Spleen (tissue), 11 donors: Measurements from ENCODE around the gene SCFD2. TPM values are rescaled to one million over a fixed set of nuclear protein-coding genes. Genes with fewer than 3 reads are reported as not detected.

Source experiments
- DNase-seq: peaks from one replicate; pipeline ENCODE4 v3.0.0-alpha.2; 2020
- H3K27ac ChIP-seq, 8 donors: fragments of 200-600 bp; sonication (generic) in 7 of 8; 1 replicate in 4 of 8; 2 replicates in 4 of 8; pipeline versions ENCODE4 v1.5.0 to v1.8.0; 2016 to 2021; ENCODE audit warnings: inconsistent platforms in 4 of 8, mild to moderate bottlenecking in 4 of 8, moderate library complexity in 1 of 8
- H3K27me3 ChIP-seq, 7 donors: fragments of 200-600 bp; sonication (generic) in 6 of 7; replicated peaks in 1 of 7; 1 replicate in 4 of 7; 2 replicates in 3 of 7; pipeline versions ENCODE4 v1.5.0 to v1.8.0; 2016 to 2021; ENCODE audit warnings: inconsistent platforms in 3 of 7, mild to moderate bottlenecking in 1 of 7
- H3K36me3 ChIP-seq, 6 donors: fragments of 200-600 bp; sonication (generic) in 5 of 6; 1 replicate in 4 of 6; 2 replicates in 2 of 6; pipeline versions ENCODE4 v1.5.0 to v1.8.0; 2016 to 2021; ENCODE audit warnings: inconsistent platforms in 2 of 6
- H3K4me1 ChIP-seq, 6 donors: fragments of 200-600 bp; sonication (generic) in 5 of 6; 1 replicate in 3 of 6; 2 replicates in 3 of 6; pipeline versions ENCODE4 v1.5.0 to v1.8.0; 2016 to 2021; ENCODE audit warnings: inconsistent platforms in 3 of 6
- H3K4me3 ChIP-seq, 8 donors: fragments of 200-600 bp; sonication (generic) in 7 of 8; 1 replicate in 4 of 8; 2 replicates in 4 of 8; pipeline versions ENCODE4 v1.5.0 to v1.8.0; 2016 to 2021; ENCODE audit warnings: inconsistent platforms in 4 of 8, mild to moderate bottlenecking in 4 of 8, moderate library complexity in 2 of 8
- H3K9me3 ChIP-seq, 8 donors: fragments of 200-600 bp; sonication (generic) in 7 of 8; 1 replicate in 4 of 8; 2 replicates in 4 of 8; pipeline versions ENCODE4 v1.5.0 to v1.8.0; 2016 to 2021; ENCODE audit warnings: inconsistent platforms in 4 of 8
- POLR2A ChIP-seq, 3 donors: fragments of 450-650 bp; IDR thresholded peaks; one replicate each; pipeline ENCODE4 v1.5.1; 2017; ENCODE audit warnings: antibody characterized with exemption in 3 of 3, mild to moderate bottlenecking in 1 of 3
- POLR2AphosphoS5 ChIP-seq, 3 donors: sonication (generic); formaldehyde crosslinking; IDR thresholded peaks; one replicate each; pipeline ENCODE4 v1.5.1; 2017; ENCODE audit warnings: antibody characterized with exemption in 3 of 3
- WGBS, 5 donors: extraction: QIAGEN DNeasy Blood & Tissue Kit in 3 of 5; methylation state at CpG; one replicate each; pipeline versions ENCODE4 v1.1.5 to v1.1.7; 2013 to 2018; 5-methylcytosine and 5-hydroxymethylcytosine counted together
- intact Hi-C: fragments of 100-400 bp; cut with DNase I; formaldehyde crosslinking; loops from one replicate; pipeline ENCODE4 v1.15.0; 2023; ENCODE audit warnings: low total_unique reads
- polyA plus RNA-seq, 3 donors: library from polyadenylated mRNA; stranded (reverse); fragments of 200-250 nt; gene quantifications; one replicate each; pipeline ENCODE4 v1.2.1, GENCODE V29; 2013
- total RNA-seq, 7 donors: library from RNA; depleted of rRNA in 3 of 7; stranded (reverse); fragments of >200 nt in 3 of 7; fragmentation: NEBNext Ultra II Directional in 4 of 7; extraction: Animal tissue kit (Norgen Biotek cat#: 25700) in 4 of 7; gene quantifications; one replicate each; pipeline versions ENCODE4 v1.1.0 to v1.2.1, GENCODE V29; 2016 to 2021
- TF ChIP-seq, protein P1 (sequence below), 11 experiments: fragments of 200-600 bp in 7 of 11; fragments of 450-650 bp in 4 of 11; sonication (generic) in 4 of 11; IDR thresholded peaks in 8 of 11; conservative IDR thresholded peaks in 3 of 11; 1 replicate in 7 of 11; 2 replicates in 4 of 11; pipeline versions ENCODE4 v1.4.0 to v1.8.0; 2016 to 2021; ENCODE audit warnings: antibody characterized with exemption in 11 of 11, inconsistent platforms in 4 of 11, mild to moderate bottlenecking in 1 of 11
- donor health status: healthy with polysubstance abuse.
- donor health status: DM: no; HTN: no; CAD: no; lungs with moderate emphysema.
- donor health status: DM: no; HTN: no; CAD: no.
- donor health status: Bipolar disorder and iron deficiency.
- donor health status: healthy.
- donor health status: DM: no; HTN: no; CAD: no.
- donor health status: DM: yes; HTN: yes; CAD: no.

The SCFD2 gene
- total and polyA plus RNA-seq, 10 donors, result 3.6 to 42.1 (median 21.1) TPM

DNA sequence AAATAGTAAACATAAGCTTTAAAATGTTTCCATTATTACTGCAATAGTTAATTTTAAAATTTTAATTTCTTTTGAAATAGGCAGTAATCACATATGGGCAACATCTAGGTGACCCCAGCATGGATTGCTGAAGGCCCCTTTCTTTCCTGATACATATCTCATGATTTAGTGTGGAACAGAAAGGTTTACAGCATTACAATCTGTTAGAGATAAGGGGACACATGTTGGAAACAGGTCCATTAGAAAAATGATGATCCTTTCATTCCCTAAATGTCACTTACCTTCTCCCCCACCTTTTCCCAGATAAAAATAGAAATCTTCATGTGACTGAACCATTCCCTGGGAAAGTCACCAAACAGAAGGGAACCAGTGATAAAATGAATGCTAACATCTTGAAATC, 413.3 kb downstream of the SCFD2 start:
- TF ChIP-seq, protein P1, sequence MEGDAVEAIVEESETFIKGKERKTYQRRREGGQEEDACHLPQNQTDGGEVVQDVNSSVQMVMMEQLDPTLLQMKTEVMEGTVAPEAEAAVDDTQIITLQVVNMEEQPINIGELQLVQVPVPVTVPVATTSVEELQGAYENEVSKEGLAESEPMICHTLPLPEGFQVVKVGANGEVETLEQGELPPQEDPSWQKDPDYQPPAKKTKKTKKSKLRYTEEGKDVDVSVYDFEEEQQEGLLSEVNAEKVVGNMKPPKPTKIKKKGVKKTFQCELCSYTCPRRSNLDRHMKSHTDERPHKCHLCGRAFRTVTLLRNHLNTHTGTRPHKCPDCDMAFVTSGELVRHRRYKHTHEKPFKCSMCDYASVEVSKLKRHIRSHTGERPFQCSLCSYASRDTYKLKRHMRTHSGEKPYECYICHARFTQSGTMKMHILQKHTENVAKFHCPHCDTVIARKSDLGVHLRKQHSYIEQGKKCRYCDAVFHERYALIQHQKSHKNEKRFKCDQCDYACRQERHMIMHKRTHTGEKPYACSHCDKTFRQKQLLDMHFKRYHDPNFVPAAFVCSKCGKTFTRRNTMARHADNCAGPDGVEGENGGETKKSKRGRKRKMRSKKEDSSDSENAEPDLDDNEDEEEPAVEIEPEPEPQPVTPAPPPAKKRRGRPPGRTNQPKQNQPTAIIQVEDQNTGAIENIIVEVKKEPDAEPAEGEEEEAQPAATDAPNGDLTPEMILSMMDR (IDR thresholded peaks at IDR 0.05 in 8 of 11, conservative IDR thresholded peaks at IDR 0.05 in 3 of 11), result no peak
- no peak for TF ChIP-seq POLR2A (IDR thresholded peaks at IDR 0.05)
- TF ChIP-seq POLR2AphosphoS5 (IDR thresholded peaks at IDR 0.05), result no peak
- H3K4me1 ChIP-seq, result no peaks in the 10 kb centered on the region
- H3K4me3 ChIP-seq, result no peak overlapping the region
- DNase-seq, result no peak
- intact Hi-C loops, result no loop called here
- H3K36me3 ChIP-seq, result peaks cover 0 to 18% (median 0%) of the 10 kb centered on the region in 6 donors
- H3K27ac ChIP-seq, result no peak overlapping the region
- H3K27me3 ChIP-seq, result no peaks in the 10 kb centered on the region
- H3K9me3 ChIP-seq, result no peaks in the 10 kb centered on the region

DNA sequence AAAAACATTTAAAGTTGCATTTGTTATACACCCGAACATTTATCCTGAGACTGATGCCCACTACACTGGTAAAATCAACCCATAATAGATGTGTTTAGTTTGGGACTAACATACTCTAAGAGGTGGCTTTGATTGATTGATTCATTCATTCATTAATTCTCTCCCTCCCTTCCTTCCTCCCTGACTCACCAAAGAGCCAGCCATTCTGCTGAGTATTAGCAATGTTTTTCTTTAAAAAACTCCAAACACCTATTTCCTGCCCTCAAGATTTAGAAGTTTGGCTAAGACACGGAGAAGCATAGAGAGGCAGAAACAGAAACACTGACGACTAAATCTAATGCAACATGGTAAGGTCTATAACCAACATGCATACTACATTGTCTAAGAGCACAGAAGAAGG, 414.8 kb downstream of the SCFD2 start:
- H3K27me3 ChIP-seq, result no peaks in the 10 kb centered on the region
- H3K36me3 ChIP-seq, result peaks cover 0 to 18% (median 0%) of the 10 kb centered on the region in 6 donors
- no peaks in the 10 kb centered on the region for H3K9me3 ChIP-seq
- TF ChIP-seq POLR2A (IDR thresholded peaks at IDR 0.05) (no peak), POLR2AphosphoS5 (IDR thresholded peaks at IDR 0.05) (no peak)
- TF ChIP-seq, protein P1 (IDR thresholded peaks at IDR 0.05 in 8 of 11, conservative IDR thresholded peaks at IDR 0.05 in 3 of 11), result no peak
- no peak overlapping the region for H3K27ac ChIP-seq
- DNase-seq, result no peak
- H3K4me1 ChIP-seq, result no peaks in the 10 kb centered on the region
- WGBS, 5 donors, result 85 to 94% (median 91%) methylated on average over 3 of the region's 3 CpGs
- no peak overlapping the region for H3K4me3 ChIP-seq
- intact Hi-C loops, result no loop called here

- Histone ChIP-seq H3K4me1 (no peaks in the 10 kb centered on the region), H3K4me3 (no peak overlapping the region), H3K9me3 (no peaks in the 10 kb centered on the region), H3K36me3 (peaks cover 0 to 18% (median 0%) of the 10 kb centered on the region in 6 donors), H3K27me3 (no peaks in the 10 kb centered on the region), H3K27ac (no peak overlapping the region)
- TF ChIP-seq, protein P1 (IDR thresholded peaks at IDR 0.05 in 8 of 11, conservative IDR thresholded peaks at IDR 0.05 in 3 of 11), result no peak
- no peak for TF ChIP-seq POLR2A (IDR thresholded peaks at IDR 0.05)
- no peak for TF ChIP-seq POLR2AphosphoS5 (IDR thresholded peaks at IDR 0.05)
- WGBS, 5 donors, result 93 to 96% (median 95%) methylated on average over 3 of the region's 3 CpGs
- no peak for DNase-seq
- intact Hi-C loops, result no loop called here
Observed at GRCh38 chr4:52950226-52950625, 415.6 kb downstream of the SCFD2 start.

- H3K9me3 ChIP-seq, result no peaks in the 10 kb centered on the region
- peaks cover 0 to 18% (median 0%) of the 10 kb centered on the region in 6 donors for H3K36me3 ChIP-seq
- no peak overlapping the region for H3K4me3 ChIP-seq
- 83 to 88% (median 85%) methylated on average over 4 of the region's 4 CpGs for WGBS, 5 donors
- no peaks in the 10 kb centered on the region for H3K4me1 ChIP-seq
- DNase-seq, result no peak
- TF ChIP-seq POLR2AphosphoS5 (IDR thresholded peaks at IDR 0.05) (no peak), POLR2A (IDR thresholded peaks at IDR 0.05) (no peak)
- TF ChIP-seq, protein P1 (IDR thresholded peaks at IDR 0.05 in 8 of 11, conservative IDR thresholded peaks at IDR 0.05 in 3 of 11), result no peak
- no peak overlapping the region for H3K27ac ChIP-seq
- intact Hi-C loops, result no loop called here
- no peaks in the 10 kb centered on the region for H3K27me3 ChIP-seq
Observed at GRCh38 chr4:52949336-52949735, 416.5 kb downstream of the SCFD2 start.
